ENCODE measurements around the gene ZNF555. TPM values are rescaled to one million over a fixed set of nuclear protein-coding genes. Genes with fewer than 3 reads are reported as not detected.
"Not testable (repeated sequence)": the region's sequence is repeated elsewhere in the genome, so short reads cannot be mapped to it uniquely, and the experiment has no call there.

Gene ZNF555
- total RNA-seq, 1 donor from 2014 or later: 18.8 TPM

DNA sequence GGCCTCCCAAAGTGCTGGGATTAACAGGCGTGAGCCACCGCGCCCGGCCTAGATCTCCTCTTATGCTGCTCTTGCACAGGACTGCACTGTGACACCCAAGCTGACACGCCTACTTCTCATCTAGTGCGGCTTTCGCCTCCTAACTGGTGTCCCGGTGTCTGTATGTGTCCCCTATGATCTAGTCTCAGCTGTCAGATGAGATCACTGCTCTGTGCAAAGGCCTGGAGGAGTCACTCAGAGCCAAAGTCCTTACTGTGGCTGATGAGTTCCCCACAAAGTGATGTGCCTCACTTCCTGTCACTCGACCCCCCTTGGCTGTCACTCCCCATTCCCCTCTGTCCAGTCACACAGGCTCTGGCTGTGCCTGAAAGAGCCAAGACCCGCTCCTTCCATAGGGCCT, 28.3 kb downstream of the ZNF555 start:
- Mint-ChIP-seq H3K27ac (no peak overlapping the region), H3K9me3 (peaks cover 46% of the 10 kb centered on the region), H3K36me3 (peaks cover 2% of the 10 kb centered on the region), H3K4me1 (no peaks in the 10 kb centered on the region), H3K4me3 (no peak overlapping the region), H3K27me3 (ENCODE audit: insufficient read depth, low read depth) (no peaks in the 10 kb centered on the region)
- TF ChIP-seq, protein P1, sequence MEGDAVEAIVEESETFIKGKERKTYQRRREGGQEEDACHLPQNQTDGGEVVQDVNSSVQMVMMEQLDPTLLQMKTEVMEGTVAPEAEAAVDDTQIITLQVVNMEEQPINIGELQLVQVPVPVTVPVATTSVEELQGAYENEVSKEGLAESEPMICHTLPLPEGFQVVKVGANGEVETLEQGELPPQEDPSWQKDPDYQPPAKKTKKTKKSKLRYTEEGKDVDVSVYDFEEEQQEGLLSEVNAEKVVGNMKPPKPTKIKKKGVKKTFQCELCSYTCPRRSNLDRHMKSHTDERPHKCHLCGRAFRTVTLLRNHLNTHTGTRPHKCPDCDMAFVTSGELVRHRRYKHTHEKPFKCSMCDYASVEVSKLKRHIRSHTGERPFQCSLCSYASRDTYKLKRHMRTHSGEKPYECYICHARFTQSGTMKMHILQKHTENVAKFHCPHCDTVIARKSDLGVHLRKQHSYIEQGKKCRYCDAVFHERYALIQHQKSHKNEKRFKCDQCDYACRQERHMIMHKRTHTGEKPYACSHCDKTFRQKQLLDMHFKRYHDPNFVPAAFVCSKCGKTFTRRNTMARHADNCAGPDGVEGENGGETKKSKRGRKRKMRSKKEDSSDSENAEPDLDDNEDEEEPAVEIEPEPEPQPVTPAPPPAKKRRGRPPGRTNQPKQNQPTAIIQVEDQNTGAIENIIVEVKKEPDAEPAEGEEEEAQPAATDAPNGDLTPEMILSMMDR (IDR thresholded peaks at IDR 0.05): no peak
- TF ChIP-seq EZH2 (IDR thresholded peaks at IDR 0.05) (no peak), EZH2phosphoT487 (IDR thresholded peaks at IDR 0.05) (no peak)
- Histone ChIP-seq H3K4me3 (no peak overlapping the region), H2AFZ (replicated peaks) (no peak overlapping the region), H3K4me2 (no peak overlapping the region), H3K9ac (no peak overlapping the region), H3K9me3 (ENCODE audit: low read depth) (no peaks in the 10 kb centered on the region), H3F3A (ENCODE audit: low read depth) (no peaks in the 10 kb centered on the region), H3K36me3 (no peaks in the 10 kb centered on the region), H4K20me1 (ENCODE audit: low read depth) (no peaks in the 10 kb centered on the region), H3K4me1 (no peaks in the 10 kb centered on the region), H3K79me2 (ENCODE audit: low read depth) (no peaks in the 10 kb centered on the region), H3K27ac (no peak overlapping the region), H3K27me3 (no peaks in the 10 kb centered on the region)
- DNase-seq (ENCODE audit: low spot score): no peak

DNA sequence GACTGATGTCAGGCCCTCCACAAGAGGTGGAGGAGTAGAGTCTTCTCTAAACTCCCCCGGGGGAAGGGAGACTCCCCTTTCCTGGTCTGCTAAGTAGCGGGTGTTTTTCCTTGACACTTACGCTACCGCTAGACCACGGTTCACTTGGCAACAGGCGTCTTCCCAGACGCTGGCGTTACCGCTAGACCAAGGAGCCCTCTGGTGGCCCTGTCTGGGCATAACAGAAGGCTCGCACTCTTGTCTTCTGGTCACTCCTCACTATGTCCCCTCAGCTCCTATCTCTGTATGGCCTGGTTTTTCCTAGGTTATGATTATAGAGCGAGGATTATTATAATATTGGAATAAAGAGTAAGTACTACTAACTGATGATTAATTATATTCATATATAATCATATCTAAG, 30.9 kb downstream of the ZNF555 start:
- H3K36me3 ChIP-seq; H3K4me3 ChIP-seq; H3K9me3 ChIP-seq (ENCODE audit: low read depth); H3K27me3 ChIP-seq; DNase-seq (ENCODE audit: low spot score); H3K36me3 Mint-ChIP-seq; H2AFZ ChIP-seq (replicated peaks); H4K20me1 ChIP-seq (ENCODE audit: low read depth); H3K27ac Mint-ChIP-seq; H3K9ac ChIP-seq; H3K79me2 ChIP-seq (ENCODE audit: low read depth); H3K4me1 Mint-ChIP-seq; H3K27ac ChIP-seq; H3K4me3 Mint-ChIP-seq; H3F3A ChIP-seq (ENCODE audit: low read depth); H3K4me1 ChIP-seq; H3K27me3 Mint-ChIP-seq (ENCODE audit: insufficient read depth, low read depth); H3K4me2 ChIP-seq: not testable (repeated sequence)
- TF ChIP-seq, protein P1 (IDR thresholded peaks at IDR 0.05): peak; percentile 5
- peaks cover 51% of the 10 kb centered on the region for H3K9me3 Mint-ChIP-seq

DNA sequence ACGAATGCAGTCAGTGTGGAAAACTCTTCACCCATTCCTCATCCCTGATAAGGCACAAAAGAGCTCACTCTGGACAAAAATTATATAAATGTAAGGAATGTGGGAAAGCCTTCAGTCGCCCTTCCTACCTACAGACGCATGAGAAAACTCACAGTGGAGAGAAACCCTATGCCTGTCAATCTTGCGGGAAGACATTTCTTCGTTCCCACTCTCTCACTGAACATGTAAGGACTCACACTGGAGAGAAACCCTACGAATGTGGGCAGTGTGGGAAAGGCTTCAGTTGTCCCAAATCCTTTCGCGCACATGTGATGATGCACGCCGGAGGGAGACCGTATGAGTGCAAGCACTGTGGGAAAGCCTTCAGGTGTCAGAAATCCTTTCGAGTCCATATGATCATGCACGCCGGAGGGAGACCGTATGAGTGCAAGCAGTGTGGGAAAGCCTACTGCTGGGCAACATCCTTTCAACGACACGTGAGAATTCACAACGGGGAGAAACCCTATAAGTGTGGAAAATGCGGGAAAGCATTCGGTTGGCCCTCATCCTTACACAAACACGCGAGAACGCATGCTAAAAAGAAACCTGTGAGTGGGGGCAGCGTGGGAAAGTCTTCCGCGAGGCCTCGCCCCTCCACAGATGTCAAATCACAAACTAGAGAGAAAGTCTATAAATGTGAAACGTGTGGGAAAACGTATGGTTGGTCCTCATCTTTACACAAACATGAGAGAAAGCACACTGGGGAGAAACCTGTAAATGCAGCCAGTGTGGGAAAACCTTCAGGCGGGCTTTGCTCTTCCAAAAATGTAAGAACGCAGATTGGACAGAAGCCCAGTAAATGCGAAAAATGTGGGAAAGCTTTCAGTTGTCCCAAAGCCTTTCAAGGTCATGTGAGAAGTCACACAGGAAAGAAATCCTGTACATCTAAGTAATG, 36.4 kb downstream of the ZNF555 start:
- Histone ChIP-seq H2AFZ (replicated peaks) (no peak overlapping the region), H4K20me1 (ENCODE audit: low read depth) (no peaks in the 10 kb centered on the region), H3K9me3 (ENCODE audit: low read depth) (peaks cover 26% of the 10 kb centered on the region), H3K36me3 (no peaks in the 10 kb centered on the region), H3K4me1 (no peaks in the 10 kb centered on the region), H3K27ac (no peak overlapping the region), H3K4me3 (no peak overlapping the region), H3K9ac (no peak overlapping the region), H3K4me2 (no peak overlapping the region), H3K27me3 (no peaks in the 10 kb centered on the region), H3K79me2 (ENCODE audit: low read depth) (no peaks in the 10 kb centered on the region), H3F3A (ENCODE audit: low read depth) (peaks cover 4% of the 10 kb centered on the region)
- Mint-ChIP-seq H3K4me1 (no peaks in the 10 kb centered on the region), H3K27me3 (ENCODE audit: insufficient read depth, low read depth) (peaks cover 4% of the 10 kb centered on the region), H3K36me3 (no peaks in the 10 kb centered on the region), H3K4me3 (no peak overlapping the region), H3K27ac (no peak overlapping the region), H3K9me3 (peaks cover 47% of the 10 kb centered on the region)
- DNase-seq (ENCODE audit: low spot score): no peak
- no peak for TF ChIP-seq EZH2 (IDR thresholded peaks at IDR 0.05)
- TF ChIP-seq, protein P1 (IDR thresholded peaks at IDR 0.05): no peak
- TF ChIP-seq EZH2phosphoT487 (IDR thresholded peaks at IDR 0.05): no peak

All from neural progenitor cell (in vitro differentiated cells).